HepG2 (cell line): ENCODE results near the gene CMTM3. TPM values are rescaled to one million over a fixed set of nuclear protein-coding genes. Genes with fewer than 3 reads are reported as not detected.

Source experiments
- ATAC-seq: fragments of 200-7000 bp; cut with Tn5 transposase; 3 replicates; pipeline ENCODE4 v1.9.1; 2020; ENCODE audit warnings: mild to moderate bottlenecking, moderate library complexity
- BruUV-seq: library from RNA; stranded (reverse); fragments of 400-500 nt; replicated peaks from 2 replicates; lab custom pipeline; 2021; lab: Mats Ljungman, UMichigan
- CTCF ChIA-PET: fragments of 300-600 bp; formaldehyde crosslinking; extraction: SDS; loops from one replicate; lab custom pipeline; 2021; ENCODE audit warnings: low total read pairs, inconsistent platforms, low intra/inter-chr PET ratio; lab: Yijun Ruan, JAX
- POLR2A ChIA-PET: fragments of 350-600 bp; sonication (Branson Sonifier 250); formaldehyde crosslinking; loops from one replicate; lab custom pipeline; 2020; ENCODE audit warnings: antibody characterized with exemption, inconsistent platforms; lab: Yijun Ruan, JAX
- DNase-seq: peaks from one replicate; pipeline ENCODE4 v3.0.0-alpha.2; 2015; ENCODE audit warnings: low spot score
- FAIRE-seq: peaks from 3 replicates; lab custom pipeline; 2011; peaks lifted over from hg19 to GRCh38; lab: Jason Lieb, UNC
- H2AFZ ChIP-seq: one replicate; pipeline ENCODE4 v1.6.1; 2011; ENCODE audit warnings: low read length, inconsistent platforms
- H3K27ac ChIP-seq: fragments of 300-600 bp; 3 replicates; pipeline ENCODE4 v1.8.0; 2011; ENCODE audit warnings: mixed run types, mild to moderate bottlenecking, mixed read lengths, low read length, inconsistent platforms; ENCODE audit not compliant: insufficient read depth; ENCODE audit errors: extremely low read length
- H3K27me3 ChIP-seq, 2 experiments: fragments of 200-600 bp in 1 of 2; 2 replicates in 1 of 2; 3 replicates in 1 of 2; pipeline versions ENCODE4 v1.6.0 to v1.8.0; 2011; ENCODE audit warnings: low read length in 2 of 2, mild to moderate bottlenecking in 2 of 2, moderate library complexity in 2 of 2, inconsistent platforms in 1 of 2; ENCODE audit not compliant: insufficient read depth in 2 of 2, control insufficient read depth in 1 of 2
- H3K36me3 ChIP-seq, 2 experiments: fragments of 200-600 bp in 1 of 2; replicated peaks in 1 of 2; 2 replicates in 1 of 2; 3 replicates in 1 of 2; pipeline versions ENCODE4 v1.5.1 to v1.8.0; 2011; ENCODE audit warnings: low read length in 2 of 2, inconsistent platforms in 1 of 2; ENCODE audit not compliant: insufficient read depth in 2 of 2, control insufficient read depth in 1 of 2
- H3K4me1 ChIP-seq: 2 replicates; pipeline ENCODE4 v1.5.1; 2012; ENCODE audit warnings: low read length, inconsistent platforms; ENCODE audit not compliant: insufficient read depth
- H3K4me2 ChIP-seq: 2 replicates; pipeline ENCODE4 v1.6.0; 2011; ENCODE audit warnings: low read depth, low read length, inconsistent platforms
- H3K4me3 ChIP-seq, 3 experiments: fragments of 200-600 bp in 1 of 3; sonication (generic), shearing (Covaris generic) in 1 of 3; replicated peaks in 1 of 3; 2 replicates each; pipeline ENCODE4 v1.5.1; 2011 to 2016; ENCODE audit warnings: low read length in 3 of 3, inconsistent platforms in 2 of 3, low read depth in 2 of 3, mild to moderate bottlenecking in 2 of 3, control low read depth in 1 of 3, mixed read lengths in 1 of 3; ENCODE audit not compliant: insufficient read depth in 1 of 3
- H3K79me2 ChIP-seq: one replicate; pipeline ENCODE4 v1.6.1; 2011; ENCODE audit warnings: low read length, inconsistent platforms; ENCODE audit not compliant: insufficient read depth
- H3K9ac ChIP-seq: 2 replicates; pipeline ENCODE4 v1.6.0; 2011; ENCODE audit warnings: mild to moderate bottlenecking, low read depth, low read length, inconsistent platforms; ENCODE audit not compliant: insufficient read depth
- H3K9me3 ChIP-seq: 2 replicates; pipeline ENCODE4 v1.5.1; 2012; ENCODE audit warnings: mild to moderate bottlenecking, low read length
- H4K20me1 ChIP-seq: 2 replicates; pipeline ENCODE4 v1.6.0; 2011; ENCODE audit warnings: inconsistent platforms, mild to moderate bottlenecking, low read length, moderate library complexity; ENCODE audit not compliant: insufficient read depth
- BRD4 ChIP-seq: sonication (generic); formaldehyde crosslinking; IDR thresholded peaks from 2 replicates; pipeline ENCODE4 v1.4.0; 2020; ENCODE audit warnings: missing genetic modification reagents
- MNT ChIP-seq: fragments of 450-650 bp; IDR thresholded peaks from 2 replicates; pipeline ENCODE4 v1.6.1; 2016
- NFIB ChIP-seq: sonication (generic); formaldehyde crosslinking; IDR thresholded peaks from 2 replicates; pipeline ENCODE4 v1.9.0; 2021; ENCODE audit warnings: missing genetic modification reagents, mild to moderate bottlenecking, borderline replicate concordance
- NFYB ChIP-seq: sonication (generic); formaldehyde crosslinking; IDR thresholded peaks from 2 replicates; pipeline ENCODE4 v1.4.0; 2020; ENCODE audit warnings: missing genetic modification reagents
- PAWR ChIP-seq: sonication (generic); formaldehyde crosslinking; IDR thresholded peaks from 2 replicates; pipeline ENCODE4 v1.4.0; 2020; ENCODE audit warnings: missing genetic modification reagents, mild to moderate bottlenecking, borderline replicate concordance
- SRY ChIP-seq: sonication (generic); formaldehyde crosslinking; IDR thresholded peaks from 2 replicates; pipeline ENCODE4 v1.8.0; 2022; ENCODE audit warnings: mild to moderate bottlenecking, missing genetic modification reagents
- THRA ChIP-seq: sonication (generic); formaldehyde crosslinking; IDR thresholded peaks from 2 replicates; pipeline ENCODE4 v1.4.0; 2020; ENCODE audit warnings: missing genetic modification reagents, borderline replicate concordance
- ZBTB21 ChIP-seq: sonication (generic); formaldehyde crosslinking; IDR thresholded peaks from 2 replicates; pipeline ENCODE4 v1.4.0; 2020; ENCODE audit warnings: missing genetic modification reagents
- ZC3H4 ChIP-seq: sonication (generic); formaldehyde crosslinking; IDR thresholded peaks from 2 replicates; pipeline ENCODE4 v1.4.0; 2020; ENCODE audit warnings: missing genetic modification reagents, borderline replicate concordance
- ZNF564 ChIP-seq: sonication (generic); formaldehyde crosslinking; IDR thresholded peaks from 2 replicates; pipeline ENCODE4 v1.8.1; 2023; ENCODE audit warnings: mild to moderate bottlenecking, missing genetic modification reagents
- WGBS: methylation state at CpG from one replicate; pipeline ENCODE4 v1.1.6; 2017; ENCODE audit warnings: low lambda C conversion rate; 5-methylcytosine and 5-hydroxymethylcytosine counted together
- in situ Hi-C: cut with HindIII; loops from 2 replicates; pipeline ENCODE4 v1.10.0; 2017; ENCODE audit warnings: low pct_unique_long_range_greater_than_20kb; ENCODE audit not compliant: extremely low pct_ligation_motif_present
- intact Hi-C: fragments of 100-400 bp; cut with micrococcal nuclease; formaldehyde crosslinking; loops from one replicate; pipeline ENCODE4 v1.10.0; 2022; ENCODE audit not compliant: unreplicated experiment
- polyA plus RNA-seq, 8 experiments: library from polyadenylated mRNA; depleted of rRNA in 3 of 8; stranded (reverse) in 7 of 8; unstranded in 1 of 8; fragments of >200 nt; fragmentation: Illumina TruSeq in 4 of 8; extraction: Trizol in 4 of 8; gene quantifications; 2 replicates each; pipeline versions ENCODE4 v1.2.1 to v1.2.3, GENCODE V29; 2011 to 2016; ENCODE audit warnings: low read depth in 4 of 8, missing spikeins in 1 of 8, mixed read lengths in 1 of 8; ENCODE audit not compliant: insufficient read depth in 1 of 8
- total RNA-seq, 5 experiments: library from RNA; depleted of rRNA; stranded (reverse); fragments of >200 nt; fragmentation: Illumina TruSeq; extraction: Trizol; gene quantifications; 2 replicates each; pipeline ENCODE4 v1.2.3, GENCODE V29; 2016; ENCODE audit warnings: low read depth in 1 of 5
- TF ChIP-seq, protein P1 (sequence below), 2 experiments: sonication (generic) in 1 of 2; formaldehyde crosslinking in 1 of 2; IDR thresholded peaks; 2 replicates each; pipeline versions ENCODE4 v1.4.0 to v1.6.1; 2016 to 2020; ENCODE audit warnings: borderline replicate concordance in 1 of 2, low read depth in 1 of 2, mild to moderate bottlenecking in 1 of 2, missing genetic modification reagents in 1 of 2
- TF ChIP-seq, protein P2 (sequence below): sonication (generic); formaldehyde crosslinking; IDR thresholded peaks from 2 replicates; pipeline ENCODE4 v1.4.0; 2020; ENCODE audit warnings: mild to moderate bottlenecking, missing genetic modification reagents

The CMTM3 gene
- total and polyA plus RNA-seq, 2 of the 13 experiments (the other 11 are each of a cell fraction or from before 2014, with no cell fraction given), result 29.2 to 48.7 TPM

GRCh38 chr16:66576296-66576695, 28.2 kb upstream of the CMTM3 start:
- FAIRE-seq (no peak), ATAC-seq (no peak), DNase-seq (no peak)
- Histone ChIP-seq H3K79me2 (no peaks in the 10 kb centered on the region), H4K20me1 (no peaks in the 10 kb centered on the region), H3K9me3 (no peaks in the 10 kb centered on the region), H3K4me3 (no peak overlapping the region), H3K9ac (no peak overlapping the region), H3K27me3 (peaks cover 0 to 14% of the 10 kb centered on the region in 2 experiments; a peak in 2 of 5 replicates), H3K36me3 (no peaks in the 10 kb centered on the region), H3K4me1 (no peaks in the 10 kb centered on the region), H3K4me2 (no peak overlapping the region), H3K27ac (no peak overlapping the region), H2AFZ (no peak overlapping the region)
- 67% methylated on average over 5 of the region's 5 CpGs for WGBS
- intact Hi-C loops, result no loop called here
- in situ Hi-C loops, result no loop called here
- BruUV-seq, result no TSS peak
- ChIA-PET CTCF (no interaction called here), POLR2A (no interaction called here)
- TF ChIP-seq, protein P1, sequence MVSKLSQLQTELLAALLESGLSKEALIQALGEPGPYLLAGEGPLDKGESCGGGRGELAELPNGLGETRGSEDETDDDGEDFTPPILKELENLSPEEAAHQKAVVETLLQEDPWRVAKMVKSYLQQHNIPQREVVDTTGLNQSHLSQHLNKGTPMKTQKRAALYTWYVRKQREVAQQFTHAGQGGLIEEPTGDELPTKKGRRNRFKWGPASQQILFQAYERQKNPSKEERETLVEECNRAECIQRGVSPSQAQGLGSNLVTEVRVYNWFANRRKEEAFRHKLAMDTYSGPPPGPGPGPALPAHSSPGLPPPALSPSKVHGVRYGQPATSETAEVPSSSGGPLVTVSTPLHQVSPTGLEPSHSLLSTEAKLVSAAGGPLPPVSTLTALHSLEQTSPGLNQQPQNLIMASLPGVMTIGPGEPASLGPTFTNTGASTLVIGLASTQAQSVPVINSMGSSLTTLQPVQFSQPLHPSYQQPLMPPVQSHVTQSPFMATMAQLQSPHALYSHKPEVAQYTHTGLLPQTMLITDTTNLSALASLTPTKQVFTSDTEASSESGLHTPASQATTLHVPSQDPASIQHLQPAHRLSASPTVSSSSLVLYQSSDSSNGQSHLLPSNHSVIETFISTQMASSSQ (IDR thresholded peaks at IDR 0.05; ENCODE audit: low read depth), result no peak
- TF ChIP-seq, protein P1 (CRISPR knock-in tag; IDR thresholded peaks at IDR 0.05; ENCODE audit: borderline replicate concordance), result no peak
- TF ChIP-seq NFYB (CRISPR knock-in tag), result no peak
- TF ChIP-seq ZNF564 (CRISPR knock-in tag), result no peak
- TF ChIP-seq BRD4 (CRISPR knock-in tag), result no peak
- TF ChIP-seq THRA (CRISPR knock-in tag), result no peak
- no peak for TF ChIP-seq ZBTB21 (CRISPR knock-in tag)
- no peak for TF ChIP-seq ZC3H4 (CRISPR knock-in tag)
- TF ChIP-seq PAWR (CRISPR knock-in tag), result no peak
- no peak for TF ChIP-seq MNT
- no peak for TF ChIP-seq NFIB
- no peak for TF ChIP-seq SRY (CRISPR knock-in tag)
- TF ChIP-seq, protein P2, sequence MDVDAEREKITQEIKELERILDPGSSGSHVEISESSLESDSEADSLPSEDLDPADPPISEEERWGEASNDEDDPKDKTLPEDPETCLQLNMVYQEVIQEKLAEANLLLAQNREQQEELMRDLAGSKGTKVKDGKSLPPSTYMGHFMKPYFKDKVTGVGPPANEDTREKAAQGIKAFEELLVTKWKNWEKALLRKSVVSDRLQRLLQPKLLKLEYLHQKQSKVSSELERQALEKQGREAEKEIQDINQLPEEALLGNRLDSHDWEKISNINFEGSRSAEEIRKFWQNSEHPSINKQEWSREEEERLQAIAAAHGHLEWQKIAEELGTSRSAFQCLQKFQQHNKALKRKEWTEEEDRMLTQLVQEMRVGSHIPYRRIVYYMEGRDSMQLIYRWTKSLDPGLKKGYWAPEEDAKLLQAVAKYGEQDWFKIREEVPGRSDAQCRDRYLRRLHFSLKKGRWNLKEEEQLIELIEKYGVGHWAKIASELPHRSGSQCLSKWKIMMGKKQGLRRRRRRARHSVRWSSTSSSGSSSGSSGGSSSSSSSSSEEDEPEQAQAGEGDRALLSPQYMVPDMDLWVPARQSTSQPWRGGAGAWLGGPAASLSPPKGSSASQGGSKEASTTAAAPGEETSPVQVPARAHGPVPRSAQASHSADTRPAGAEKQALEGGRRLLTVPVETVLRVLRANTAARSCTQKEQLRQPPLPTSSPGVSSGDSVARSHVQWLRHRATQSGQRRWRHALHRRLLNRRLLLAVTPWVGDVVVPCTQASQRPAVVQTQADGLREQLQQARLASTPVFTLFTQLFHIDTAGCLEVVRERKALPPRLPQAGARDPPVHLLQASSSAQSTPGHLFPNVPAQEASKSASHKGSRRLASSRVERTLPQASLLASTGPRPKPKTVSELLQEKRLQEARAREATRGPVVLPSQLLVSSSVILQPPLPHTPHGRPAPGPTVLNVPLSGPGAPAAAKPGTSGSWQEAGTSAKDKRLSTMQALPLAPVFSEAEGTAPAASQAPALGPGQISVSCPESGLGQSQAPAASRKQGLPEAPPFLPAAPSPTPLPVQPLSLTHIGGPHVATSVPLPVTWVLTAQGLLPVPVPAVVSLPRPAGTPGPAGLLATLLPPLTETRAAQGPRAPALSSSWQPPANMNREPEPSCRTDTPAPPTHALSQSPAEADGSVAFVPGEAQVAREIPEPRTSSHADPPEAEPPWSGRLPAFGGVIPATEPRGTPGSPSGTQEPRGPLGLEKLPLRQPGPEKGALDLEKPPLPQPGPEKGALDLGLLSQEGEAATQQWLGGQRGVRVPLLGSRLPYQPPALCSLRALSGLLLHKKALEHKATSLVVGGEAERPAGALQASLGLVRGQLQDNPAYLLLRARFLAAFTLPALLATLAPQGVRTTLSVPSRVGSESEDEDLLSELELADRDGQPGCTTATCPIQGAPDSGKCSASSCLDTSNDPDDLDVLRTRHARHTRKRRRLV, result no peak
